H1 (cell line): ENCODE results near the gene PIK3R1. TPM values are rescaled to one million over a fixed set of nuclear protein-coding genes. Genes with fewer than 3 reads are reported as not detected.

ENCODE experiments used
- CTCF ChIA-PET: fragments of 300-600 bp; sonication (Branson Sonifier 250); formaldehyde crosslinking; loops from one replicate; lab custom pipeline; 2021; ENCODE audit not compliant: partially characterized antibody; lab: Charles Lee
- POLR2A ChIA-PET: fragments of 300-600 bp; sonication (Branson Sonifier 250); formaldehyde crosslinking; loops from one replicate; lab custom pipeline; 2021; ENCODE audit warnings: inconsistent platforms; ENCODE audit not compliant: partially characterized antibody; lab: Charles Lee
- DNase-seq, 2 experiments: peaks; one replicate each; pipeline versions ENCODE4 v3.0.0 to v3.0.0-alpha.2; 2010 to 2022; ENCODE audit warnings: low spot score in 2 of 2, low read depth in 1 of 2, mixed read lengths in 1 of 2
- FAIRE-seq: peaks from 2 replicates; lab custom pipeline; 2011; peaks lifted over from hg19 to GRCh38; lab: Jason Lieb, UNC
- H2AFZ ChIP-seq: 2 replicates; pipeline ENCODE4 v1.8.1; 2012; ENCODE audit warnings: low read length, inconsistent platforms
- H2AK5ac ChIP-seq: 2 replicates; pipeline ENCODE4 v1.6.1; 2013; ENCODE audit warnings: low read depth, low read length
- H2BK120ac ChIP-seq: replicated peaks from 2 replicates; pipeline ENCODE3; 2013; ENCODE audit warnings: low read depth, low read length, inconsistent platforms
- H2BK12ac ChIP-seq: 2 replicates; pipeline ENCODE4 v1.6.1; 2013; ENCODE audit warnings: low read depth, low read length
- H2BK15ac ChIP-seq: 2 replicates; pipeline ENCODE4 v1.6.1; 2013; ENCODE audit warnings: low read length
- H2BK20ac ChIP-seq: 2 replicates; pipeline ENCODE4 v1.6.1; 2013; ENCODE audit warnings: low read length
- H2BK5ac ChIP-seq: 2 replicates; pipeline ENCODE4 v1.6.1; 2013; ENCODE audit warnings: low read depth, low read length
- H3K14ac ChIP-seq: 2 replicates; pipeline ENCODE4 v1.6.1; 2013; ENCODE audit warnings: inconsistent platforms; ENCODE audit not compliant: insufficient read length
- H3K18ac ChIP-seq: 2 replicates; pipeline ENCODE4 v1.6.1; 2013; ENCODE audit warnings: low read length; ENCODE audit errors: extremely low read depth
- H3K23ac ChIP-seq: 2 replicates; pipeline ENCODE4 v1.6.1; 2013; ENCODE audit warnings: inconsistent platforms; ENCODE audit not compliant: insufficient read length
- H3K23me2 ChIP-seq: 2 replicates; pipeline ENCODE4 v1.6.1; 2013; ENCODE audit warnings: low read depth, low read length
- H3K27ac ChIP-seq: 2 replicates; pipeline ENCODE4 v1.6.1; 2011; ENCODE audit warnings: low read depth, low read length, inconsistent platforms
- H3K27me3 ChIP-seq, 4 experiments: replicated peaks in 1 of 4; 1 replicate in 1 of 4; 2 replicates in 3 of 4; pipeline versions ENCODE4 v1.6.1 to v1.8.1; 2011 to 2013; ENCODE audit warnings: low read length in 3 of 4, mild to moderate bottlenecking in 3 of 4, inconsistent platforms in 2 of 4, mixed read lengths in 2 of 4, moderate library complexity in 1 of 4; ENCODE audit not compliant: control insufficient read depth in 3 of 4, insufficient read depth in 3 of 4; ENCODE audit errors: extremely low read depth in 1 of 4
- H3K36me3 ChIP-seq, 4 experiments: 2 replicates each; pipeline versions ENCODE4 v1.6.1 to v1.8.1; 2011 to 2013; ENCODE audit warnings: mild to moderate bottlenecking in 4 of 4, low read length in 3 of 4, moderate library complexity in 2 of 4, control low read depth in 1 of 4, inconsistent platforms in 1 of 4; ENCODE audit not compliant: insufficient read depth in 4 of 4, control insufficient read depth in 2 of 4
- H3K4ac ChIP-seq: replicated peaks from 2 replicates; pipeline ENCODE3; 2013; ENCODE audit warnings: low read length, low read depth, mixed read lengths, inconsistent platforms; ENCODE audit not compliant: insufficient read length
- H3K4me1 ChIP-seq, 4 experiments: replicated peaks in 1 of 4; 1 replicate in 1 of 4; 2 replicates in 3 of 4; pipeline versions ENCODE4 v1.6.1 to v1.8.1; 2011 to 2013; ENCODE audit warnings: low read length in 3 of 4, inconsistent platforms in 2 of 4, mixed read lengths in 1 of 4; ENCODE audit not compliant: insufficient read depth in 4 of 4, control insufficient read depth in 3 of 4
- H3K4me2 ChIP-seq, 2 experiments: 2 replicates each; pipeline versions ENCODE4 v1.6.1 to v1.8.1; 2011 to 2013; ENCODE audit warnings: low read depth in 2 of 2, low read length in 2 of 2, control low read depth in 1 of 2, inconsistent platforms in 1 of 2, mild to moderate bottlenecking in 1 of 2; ENCODE audit not compliant: insufficient read depth in 1 of 2
- H3K4me3 ChIP-seq, 4 experiments: fragments of 200-600, 300-600 bp in 1 of 4; sonication (generic), shearing (Covaris generic), sonication (Bioruptor Twin) in 1 of 4; 2 replicates each; pipeline versions ENCODE4 v1.5.1 to v1.8.1; 2011 to 2016; ENCODE audit warnings: low read length in 4 of 4, low read depth in 3 of 4, control low read depth in 2 of 4, inconsistent platforms in 2 of 4, mild to moderate bottlenecking in 2 of 4, mixed read lengths in 1 of 4, moderate library complexity in 1 of 4; ENCODE audit not compliant: insufficient read depth in 2 of 4; ENCODE audit errors: extremely low read depth in 1 of 4
- H3K56ac ChIP-seq: replicated peaks from 2 replicates; pipeline ENCODE3; 2013; ENCODE audit warnings: low read depth, mild to moderate bottlenecking, mixed read lengths, low read length, inconsistent platforms; ENCODE audit not compliant: insufficient read length
- H3K79me1 ChIP-seq: 2 replicates; pipeline ENCODE4 v1.6.1; 2013; ENCODE audit warnings: low read depth, low read length, control low read depth
- H3K79me2 ChIP-seq, 2 experiments: 2 replicates each; pipeline versions ENCODE4 v1.6.1 to v1.8.1; 2012 to 2013; ENCODE audit warnings: low read length in 2 of 2, mild to moderate bottlenecking in 2 of 2, inconsistent platforms in 1 of 2; ENCODE audit not compliant: insufficient read depth in 2 of 2, control insufficient read depth in 1 of 2
- H3K9ac ChIP-seq, 4 experiments: replicated peaks in 1 of 4; 1 replicate in 1 of 4; 2 replicates in 3 of 4; pipeline versions ENCODE4 v1.6.1 to v1.8.1; 2011 to 2013; ENCODE audit warnings: low read depth in 3 of 4, low read length in 3 of 4, control low read depth in 2 of 4, mild to moderate bottlenecking in 2 of 4, moderate library complexity in 2 of 4, inconsistent platforms in 1 of 4; ENCODE audit errors: extremely low read depth in 1 of 4
- H3K9me3 ChIP-seq, 2 experiments: 2 replicates each; pipeline versions ENCODE4 v1.6.1 to v1.8.1; 2012 to 2013; ENCODE audit warnings: mild to moderate bottlenecking in 2 of 2, moderate library complexity in 2 of 2, control low read depth in 1 of 2, inconsistent platforms in 1 of 2, low read depth in 1 of 2, low read length in 1 of 2, mixed read lengths in 1 of 2; ENCODE audit not compliant: insufficient read depth in 2 of 2
- H4K20me1 ChIP-seq, 2 experiments: replicated peaks in 1 of 2; 2 replicates each; pipeline versions ENCODE3 to v1.8.1; 2011 to 2013; ENCODE audit warnings: inconsistent platforms in 2 of 2, low read length in 2 of 2, mild to moderate bottlenecking in 1 of 2; ENCODE audit not compliant: insufficient read depth in 2 of 2, control insufficient read depth in 1 of 2
- H4K5ac ChIP-seq: 2 replicates; pipeline ENCODE4 v1.6.1; 2013; ENCODE audit warnings: low read length, low read depth, mixed read lengths, inconsistent platforms; ENCODE audit not compliant: insufficient read length
- H4K8ac ChIP-seq: 2 replicates; pipeline ENCODE4 v1.8.0; 2013; ENCODE audit warnings: mild to moderate bottlenecking, moderate library complexity, low read length, inconsistent platforms; ENCODE audit not compliant: insufficient read depth; ENCODE audit errors: extremely low read depth
- H4K91ac ChIP-seq: replicated peaks from 2 replicates; pipeline ENCODE3; 2013; ENCODE audit warnings: low read length, mixed read lengths, inconsistent platforms; ENCODE audit not compliant: insufficient read length
- EGR1 ChIP-seq: IDR thresholded peaks from 2 replicates; pipeline ENCODE4 v1.6.1; 2011; ENCODE audit warnings: low read depth, low read length, borderline replicate concordance
- NRF1 ChIP-seq: IDR thresholded peaks from 2 replicates; pipeline ENCODE4 v1.6.1; 2011; ENCODE audit warnings: mild to moderate bottlenecking, low read depth, low read length, improper control_type of control experiment
- PHF8 ChIP-seq: fragments of 200-600 bp; sonication (generic); conservative IDR thresholded peaks from 2 replicates; pipeline ENCODE4 v1.7.1; 2012; ENCODE audit warnings: low read depth, mild to moderate bottlenecking, inconsistent platforms, low read length, moderate library complexity
- SP1 ChIP-seq: IDR thresholded peaks from 2 replicates; pipeline ENCODE4 v1.6.1; 2011; ENCODE audit warnings: low read depth, low read length
- YY1 ChIP-seq: IDR thresholded peaks from 2 replicates; pipeline ENCODE4 v1.6.1; 2011; ENCODE audit warnings: low read depth, mild to moderate bottlenecking, low read length
- WGBS, 2 experiments: shearing (Covaris generic) in 1 of 2; methylation state at CpG; one replicate each; pipeline versions ENCODE4 v1.1.6 to v1.1.7; 2013 to 2015; ENCODE audit warnings: low lambda C conversion rate in 2 of 2, mixed read lengths in 2 of 2, inconsistent platforms in 1 of 2, low coverage in 1 of 2, missing lambda C conversion rate in 1 of 2; ENCODE audit not compliant: insufficient replicate concordance in 2 of 2, insufficient coverage in 1 of 2, insufficient read length in 1 of 2; ENCODE audit errors: extremely low coverage in 1 of 2, missing lambda C conversion rate in 1 of 2; 5-methylcytosine and 5-hydroxymethylcytosine counted together
- long read RNA-seq, 2 experiments: library from RNA in 1 of 2; library from capped mRNA in 1 of 2; stranded (forward); transcript quantifications; one replicate each; pipeline ENCODE4 v2.0.0, GENCODE V29; 2021; ENCODE audit warnings: inconsistent platforms in 1 of 2
- polyA minus RNA-seq, 3 experiments: library from RNA; depleted of rRNA, polyadenylated mRNA; stranded (reverse); fragments of >200 nt; gene quantifications; 1 replicate in 2 of 3; 2 replicates in 1 of 3; pipeline ENCODE4 v1.2.3, GENCODE V29; 2011
- polyA plus RNA-seq, 7 experiments: library from polyadenylated mRNA; depleted of rRNA in 3 of 7; stranded (reverse) in 5 of 7; unstranded in 2 of 7; fragments of >200 nt in 5 of 7; fragments of 200-250 nt in 2 of 7; gene quantifications; 1 replicate in 5 of 7; 2 replicates in 1 of 7; 4 replicates in 1 of 7; pipeline versions ENCODE4 v1.2.1 to v1.2.3, GENCODE V29; 2011 to 2013; ENCODE audit warnings: missing spikeins in 2 of 7, mixed read lengths in 2 of 7
- total RNA-seq: library from RNA; stranded (reverse); fragmentation: NEBNext Ultra II Directional; extraction: Animal tissue kit (Norgen Biotek cat#: 25700); gene quantifications from 2 replicates; pipeline ENCODE4 v1.2.1, GENCODE V29; 2021
- TF ChIP-seq, protein P1 (sequence below), 3 experiments: IDR thresholded peaks; 1 replicate in 2 of 3; 2 replicates in 1 of 3; pipeline versions ENCODE4 v1.5.1 to v1.6.1; 2011; ENCODE audit warnings: low read length in 3 of 3, mild to moderate bottlenecking in 3 of 3, inconsistent platforms in 2 of 3, low read depth in 1 of 3, moderate library complexity in 1 of 3; ENCODE audit not compliant: insufficient read depth in 1 of 3; ENCODE audit errors: control extremely low read depth in 1 of 3

The PIK3R1 gene
- 10.5 and 13.7 TPM in 2 replicates for total RNA-seq
- polyA plus RNA-seq (2011; rRNA removed), result 1.8 and 2.3 TPM in 2 replicates
- polyA plus RNA-seq (2011; cell fraction: cytosol; rRNA removed), result 2.6 TPM
- polyA plus RNA-seq (2011; cell fraction: nucleus; rRNA removed), result 4.1 TPM
- polyA plus RNA-seq (2012, experiment 1 of 2), result 4.4 to 6.4 TPM (median 5.7 TPM) in 4 replicates
- polyA plus RNA-seq (2012, experiment 2 of 2), result 1.2 TPM
- 6.9 TPM for polyA plus RNA-seq (2013, experiment 1 of 2)
- 7.3 TPM for polyA plus RNA-seq (2013, experiment 2 of 2)
- 13.0 and 13.9 TPM in 2 replicates for polyA minus RNA-seq (2011; rRNA and poly(A)+ RNA removed)
- polyA minus RNA-seq (2011; cell fraction: cytosol; rRNA and poly(A)+ RNA removed), result 7.8 TPM
- polyA minus RNA-seq (2011; cell fraction: nucleus; rRNA and poly(A)+ RNA removed), result 13.1 TPM
- long read RNA-seq, experiment 1, full-length matches to known transcripts, result 1 of 7 reads
- long read RNA-seq, experiment 1, partial matches to known transcripts, result 2 of 7 reads
- long read RNA-seq, experiment 1, other reads (novel, unspliced or antisense), result 4 of 7 reads
- long read RNA-seq, experiment 2, result 0 reads

DNA sequence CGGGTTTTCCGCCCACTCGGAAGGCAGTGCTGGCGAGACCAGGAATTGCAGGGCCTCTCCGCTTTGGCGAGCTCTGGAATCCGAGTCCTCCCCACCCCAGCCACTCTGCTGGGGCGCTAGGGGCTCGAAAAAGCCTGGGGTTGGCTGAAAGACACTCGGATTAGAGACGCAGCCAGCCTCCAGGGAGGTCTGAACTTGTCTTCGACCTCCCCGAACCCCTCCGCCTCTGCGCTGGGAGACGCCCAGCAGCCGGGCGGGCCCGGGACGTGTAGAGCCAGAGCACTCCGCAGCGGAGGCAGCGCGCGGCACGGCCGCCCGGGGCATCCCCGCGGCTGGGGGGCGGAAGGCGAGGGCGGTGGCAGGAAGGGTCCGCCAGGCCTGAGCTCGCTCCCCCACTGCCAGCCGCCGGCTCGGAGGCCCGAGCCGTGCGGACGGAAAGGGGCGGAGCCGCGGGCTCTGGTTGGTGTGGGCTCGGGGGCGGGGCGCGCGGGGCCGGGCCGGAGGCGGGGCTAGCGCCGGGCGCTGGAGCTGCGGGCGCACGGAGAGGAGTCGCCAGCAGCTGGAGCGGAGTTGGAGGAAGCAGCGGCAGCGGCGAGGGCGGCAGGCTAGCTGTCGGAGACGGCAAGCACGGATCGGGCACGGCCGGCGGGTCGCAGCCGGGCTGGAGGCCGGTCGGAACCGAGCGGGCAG is at the start of gene PIK3R1:
PIK3R1 (plus strand) TSS at position 549 of the 690 bp plus-strand sequence. CDS start 10,920 bp downstream, outside the sequence.
- FAIRE-seq, result no peak
- TF ChIP-seq YY1 (no peak), PHF8 (peak; percentile 64; the same call in 1 of the 2 replicates), NRF1 (no peak), SP1 (no peak), EGR1 (no peak)
- TF ChIP-seq, protein P1, sequence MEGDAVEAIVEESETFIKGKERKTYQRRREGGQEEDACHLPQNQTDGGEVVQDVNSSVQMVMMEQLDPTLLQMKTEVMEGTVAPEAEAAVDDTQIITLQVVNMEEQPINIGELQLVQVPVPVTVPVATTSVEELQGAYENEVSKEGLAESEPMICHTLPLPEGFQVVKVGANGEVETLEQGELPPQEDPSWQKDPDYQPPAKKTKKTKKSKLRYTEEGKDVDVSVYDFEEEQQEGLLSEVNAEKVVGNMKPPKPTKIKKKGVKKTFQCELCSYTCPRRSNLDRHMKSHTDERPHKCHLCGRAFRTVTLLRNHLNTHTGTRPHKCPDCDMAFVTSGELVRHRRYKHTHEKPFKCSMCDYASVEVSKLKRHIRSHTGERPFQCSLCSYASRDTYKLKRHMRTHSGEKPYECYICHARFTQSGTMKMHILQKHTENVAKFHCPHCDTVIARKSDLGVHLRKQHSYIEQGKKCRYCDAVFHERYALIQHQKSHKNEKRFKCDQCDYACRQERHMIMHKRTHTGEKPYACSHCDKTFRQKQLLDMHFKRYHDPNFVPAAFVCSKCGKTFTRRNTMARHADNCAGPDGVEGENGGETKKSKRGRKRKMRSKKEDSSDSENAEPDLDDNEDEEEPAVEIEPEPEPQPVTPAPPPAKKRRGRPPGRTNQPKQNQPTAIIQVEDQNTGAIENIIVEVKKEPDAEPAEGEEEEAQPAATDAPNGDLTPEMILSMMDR (IDR thresholded peaks at IDR 0.05; ENCODE audit: control extremely low read depth in 1 of 3, insufficient read depth in 1 of 3, low read depth in 1 of 3, low read length in 3 of 3), result peak in 1 of 3 experiments; percentile 0; a peak in 2 of 4 replicates

More for the DNA sequence above, at the start of gene PIK3R1:
- Histone ChIP-seq H3K79me2 (peaks cover 0 to 24% of the 10 kb centered on the region in 2 experiments; a peak in 2 of 4 replicates), H3K27ac (no peak within 1 kb of the TSS; the same call in 1 of the 2 replicates), H3K4me3 (peak within 1 kb of the TSS; percentile 59 to 96 (median 76)), H2BK15ac (no peak within 1 kb of the TSS), H2AK5ac (no peak within 1 kb of the TSS), H3K14ac (no peak within 1 kb of the TSS), H4K91ac (peak within 1 kb of the TSS; percentile 38), H2AFZ (peak within 1 kb of the TSS; percentile 42; the same call in 1 of the 2 replicates), H3K23ac (no peak within 1 kb of the TSS), H2BK20ac (no peak within 1 kb of the TSS), H3K4me1 (peaks cover 0 to 9% (median under 1%) of the 10 kb centered on the region in 4 experiments; a peak in 2 of 7 replicates), H3K9me3 (peaks cover 6 to 9% of the 10 kb centered on the region in 2 experiments; a peak in 3 of 4 replicates), H3K36me3 (no peaks in the 10 kb centered on the region), H4K8ac (peak within 1 kb of the TSS; percentile 80), H4K5ac (no peak within 1 kb of the TSS), H3K27me3 (peaks cover 0 to 14% (median 7%) of the 10 kb centered on the region in 4 experiments; a peak in 4 of 7 replicates), H3K4me2 (peak within 1 kb of the TSS; percentile 94 to 99), H2BK120ac (no peak within 1 kb of the TSS), H2BK12ac (no peak within 1 kb of the TSS), H3K79me1 (no peaks in the 10 kb centered on the region; the same call in 1 of the 2 replicates), H3K4ac (no peak within 1 kb of the TSS), H3K23me2 (peaks cover 6% of the 10 kb centered on the region; the same call in 1 of the 2 replicates), H3K9ac (peak within 1 kb of the TSS; percentile 27 to 55 (median 42); a peak in 6 of 7 replicates), H2BK5ac (no peak within 1 kb of the TSS), H3K56ac (peak within 1 kb of the TSS; percentile 55), H3K18ac (peak within 1 kb of the TSS; percentile 48), H4K20me1 (peaks cover 0 to 4% of the 10 kb centered on the region in 2 experiments)
- ChIA-PET CTCF (interaction anchor here (0.5 to 2.4 kb wide), 5 partner anchors 23 to 979 kb away, joined by 3 to 7 read pairs (median 5); no protein-coding TSS in a partner anchor), POLR2A (interaction anchor here (0.9 to 2.2 kb wide), 6 partner anchors 17 to 44 kb away, joined by 4 to 7 read pairs (median 4); no protein-coding TSS in a partner anchor)
- DNase-seq, result peak; percentile 65 to 94
- WGBS, 2 experiments, result 1% methylated on average over 34 of the region's 78 CpGs; no CpG with 5 or more reads in 1 of the 2 experiments
